Right lobe of liver (tissue), 4 donors: ENCODE data around the gene GLTP.

Experiments
- CTCF ChIP-seq, 4 donors: fragments of 200-600 bp in 3 of 4; fragments of 450-650 bp in 1 of 4; IDR thresholded peaks; one replicate each; pipeline versions ENCODE4 v1.5.1 to v1.8.0; 2016 to 2022; ENCODE audit warnings: antibody characterized with exemption in 4 of 4, mild to moderate bottlenecking in 2 of 4
- POLR2A ChIP-seq: fragments of 450-650 bp; IDR thresholded peaks from one replicate; pipeline ENCODE4 v1.6.1; 2017; ENCODE audit warnings: antibody characterized with exemption, mild to moderate bottlenecking
- donor health status: DM: no; HTN: no; CAD: no.
- donor health status: DM: no; HTN: no; CAD: no.
- donor health status: DM: no; HTN: yes; CAD: no.

- TF ChIP-seq CTCF (IDR thresholded peaks at IDR 0.05): no peak
- no peak for TF ChIP-seq POLR2A
Observed at GRCh38 chr12:109818905-109819500, 61.3 kb downstream of the GLTP start.
